Hematopoietic multipotent progenitor cell treated with erythropoietin and hydrocortisone succinate and interleukin-3 and kit ligand, for 8 days (in vitro differentiated cells): ENCODE data around the gene AFF3.

Experiments used
- DNase-seq: peaks from one replicate; pipeline ENCODE4 v3.0.0-alpha.2; 2015

The AFF3 gene

GRCh38 chr2:99722476-99722875 is 419.9 kb downstream of the AFF3 start:
- DNase-seq = no peak

GRCh38 chr2:99719102-99719501 is 423.3 kb downstream of the AFF3 start:
- DNase-seq = no peak

- DNase-seq = no peak
These were observed 426.4 kb downstream of the AFF3 start for GRCh38 chr2:99715956-99716355.

- DNase-seq = no peak
These were observed 428.0 kb downstream of the AFF3 start for GRCh38 chr2:99714349-99714748.

- DNase-seq = no peak
These were observed 431.2 kb downstream of the AFF3 start for GRCh38 chr2:99711144-99711543.

GRCh38 chr2:99710721-99711120 is 431.7 kb downstream of the AFF3 start:
- no peak for DNase-seq

- no peak for DNase-seq
These were observed 433.2 kb downstream of the AFF3 start for GRCh38 chr2:99709229-99709628.

GRCh38 chr2:99708231-99708630 is 434.2 kb downstream of the AFF3 start:
- DNase-seq = no peak

- no peak for DNase-seq
These were observed 434.8 kb downstream of the AFF3 start for GRCh38 chr2:99707592-99707991.

GRCh38 chr2:99706735-99707134 is 435.7 kb downstream of the AFF3 start:
- no peak for DNase-seq

- DNase-seq = no peak
These were observed 440.9 kb downstream of the AFF3 start for GRCh38 chr2:99701503-99701902.

- no peak for DNase-seq
These were observed 441.6 kb downstream of the AFF3 start for GRCh38 chr2:99700482-99701398.

- no peak for DNase-seq
These were observed 443.5 kb downstream of the AFF3 start for GRCh38 chr2:99698896-99699295.

GRCh38 chr2:99697811-99698568 is 444.4 kb downstream of the AFF3 start:
- no peak for DNase-seq

- no peak for DNase-seq
These were observed 446.5 kb downstream of the AFF3 start for GRCh38 chr2:99695944-99696253.

GRCh38 chr2:99695130-99695943 is 447.1 kb downstream of the AFF3 start:
- no peak for DNase-seq

- DNase-seq = no peak
These were observed 448.1 kb downstream of the AFF3 start for GRCh38 chr2:99694331-99694730.

GRCh38 chr2:99692785-99693184 is 449.6 kb downstream of the AFF3 start:
- no peak for DNase-seq

- DNase-seq = peak; percentile 53
These were observed 450.5 kb downstream of the AFF3 start for GRCh38 chr2:99691926-99692325.

- no peak for DNase-seq
These were observed 453.1 kb downstream of the AFF3 start for GRCh38 chr2:99689145-99689742.

GRCh38 chr2:99688699-99689098 is 453.7 kb downstream of the AFF3 start:
- DNase-seq = no peak

- no peak for DNase-seq
These were observed 459.9 kb downstream of the AFF3 start for GRCh38 chr2:99682275-99683060.
